GM12878 (cell line): ENCODE results near the gene ABCG5. TPM values are rescaled to one million over a fixed set of nuclear protein-coding genes. Genes with fewer than 3 reads are reported as not detected.

ENCODE experiments used
- ATAC-seq: fragments of 200-7000 bp; cut with Tn5 transposase; 3 replicates; pipeline ENCODE4 v1.9.1; 2020; ENCODE audit warnings: mild to moderate bottlenecking, moderate library complexity
- BruUV-seq: library from RNA; stranded (reverse); fragments of 400-500 nt; replicated peaks from 2 replicates; lab custom pipeline; 2021; lab: Mats Ljungman, UMichigan
- CTCF ChIA-PET: fragments of 300-600 bp; sonication (Branson Sonifier 250); formaldehyde crosslinking; extraction: SDS; loops from one replicate; lab custom pipeline; 2021; ENCODE audit warnings: inconsistent platforms; lab: Yijun Ruan, JAX
- POLR2A ChIA-PET: fragments of 350-600 bp; formaldehyde crosslinking; extraction: SDS; loops from one replicate; lab custom pipeline; 2021; ENCODE audit warnings: inconsistent platforms; lab: Charles Lee
- RAD21 ChIA-PET: fragments of 300-600 bp; sonication (Branson Sonifier 250); formaldehyde crosslinking; loops from one replicate; lab custom pipeline; 2023; ENCODE audit warnings: antibody characterized with exemption; ENCODE audit not compliant: unreplicated experiment; lab: Charles Lee
- SMC1A ChIA-PET: fragments of 300-600 bp; sonication (Branson Sonifier 250); formaldehyde crosslinking; loops from one replicate; lab custom pipeline; 2023; ENCODE audit not compliant: unreplicated experiment, uncharacterized antibody; lab: Charles Lee
- DNase-seq: peaks from one replicate; pipeline ENCODE4 v3.0.0-alpha.2; 2011; ENCODE audit warnings: low read depth, low spot score
- FAIRE-seq: peaks from 3 replicates; lab custom pipeline; 2011; peaks lifted over from hg19 to GRCh38; lab: Jason Lieb, UNC
- H2AFZ ChIP-seq: 2 replicates; pipeline ENCODE4 v1.6.0; 2011; ENCODE audit warnings: low read depth, low read length, control low read depth; ENCODE audit not compliant: control insufficient read depth
- H3K27ac ChIP-seq: 2 replicates; pipeline ENCODE4 v1.5.1; 2011; ENCODE audit warnings: control low read depth; ENCODE audit not compliant: control insufficient read depth, insufficient read depth
- H3K27me3 ChIP-seq, 2 experiments: replicated peaks in 1 of 2; 2 replicates each; pipeline versions ENCODE4 v1.6.0 to v1.6.1; 2011; ENCODE audit warnings: low read length in 1 of 2; ENCODE audit not compliant: control insufficient read depth in 2 of 2, insufficient read depth in 2 of 2
- H3K36me3 ChIP-seq, 2 experiments: 2 replicates each; pipeline ENCODE4 v1.5.1; 2011; ENCODE audit warnings: low read length in 1 of 2; ENCODE audit not compliant: control insufficient read depth in 2 of 2, insufficient read depth in 2 of 2
- H3K4me1 ChIP-seq: 2 replicates; pipeline ENCODE4 v1.6.1; 2011; ENCODE audit warnings: mild to moderate bottlenecking, low read length, moderate library complexity, mixed read lengths; ENCODE audit not compliant: control insufficient read depth, insufficient read depth
- H3K4me2 ChIP-seq: 2 replicates; pipeline ENCODE4 v1.6.0; 2011; ENCODE audit warnings: control low read depth; ENCODE audit not compliant: control insufficient read depth, insufficient read depth
- H3K4me3 ChIP-seq: fragments of 200-600 bp; sonication (generic); 2 replicates; pipeline ENCODE4 v1.5.1; 2016
- H3K79me2 ChIP-seq: 2 replicates; pipeline ENCODE4 v1.6.0; 2011; ENCODE audit warnings: low read length; ENCODE audit not compliant: control insufficient read depth, insufficient read depth
- H3K9ac ChIP-seq: 2 replicates; pipeline ENCODE4 v1.8.0; 2011; ENCODE audit warnings: low read length, control low read depth, mixed read lengths; ENCODE audit not compliant: control insufficient read depth, insufficient read depth
- H3K9me3 ChIP-seq: replicated peaks from 3 replicates; pipeline ENCODE4 v1.5.1; 2011; ENCODE audit warnings: mild to moderate bottlenecking, low read length; ENCODE audit not compliant: control insufficient read depth, insufficient read depth
- H4K20me1 ChIP-seq: 2 replicates; pipeline ENCODE4 v1.6.0; 2011; ENCODE audit not compliant: control insufficient read depth, insufficient read depth
- NFYB ChIP-seq: IDR thresholded peaks from 2 replicates; pipeline ENCODE4 v1.6.1; 2011; ENCODE audit warnings: low read depth, mild to moderate bottlenecking, low read length, improper control_type of control experiment, moderate library complexity; ENCODE audit not compliant: insufficient read depth
- PKNOX1 ChIP-seq: fragments of 450-650 bp; IDR thresholded peaks from 2 replicates; pipeline ENCODE4 v1.6.1; 2016; ENCODE audit warnings: mild to moderate bottlenecking
- PML ChIP-seq: IDR thresholded peaks from 2 replicates; pipeline ENCODE4 v1.6.1; 2012; ENCODE audit warnings: low read length, inconsistent platforms
- SPI1 ChIP-seq: IDR thresholded peaks from 2 replicates; pipeline ENCODE4 v1.6.1; 2011; ENCODE audit warnings: low read depth, mild to moderate bottlenecking, low read length, moderate library complexity, borderline replicate concordance; ENCODE audit not compliant: insufficient read depth
- WGBS: methylation state at CpG from one replicate; pipeline ENCODE4 v1.1.6; 2016; ENCODE audit warnings: low lambda C conversion rate; ENCODE audit not compliant: insufficient replicate concordance, insufficient coverage; ENCODE audit errors: missing lambda C conversion rate; 5-methylcytosine and 5-hydroxymethylcytosine counted together
- in situ Hi-C: fragments of 300-500 bp; cut with MboI; formaldehyde crosslinking; loops from 9 replicates; pipeline ENCODE4 v1.14.3; 2018; ENCODE audit warnings: mixed read lengths
- intact Hi-C: fragments of 100-400 bp; cut with micrococcal nuclease; formaldehyde crosslinking; loops from one replicate; pipeline ENCODE4 v1.14.2; 2022; ENCODE audit not compliant: unreplicated experiment
- polyA plus RNA-seq, 11 experiments: library from polyadenylated mRNA; depleted of rRNA in 4 of 11; unstranded in 6 of 11; stranded (reverse) in 5 of 11; fragments of >200 nt; fragmentation: Nextera tagmentation in 4 of 11; fragmentation: Illumina TruSeq in 1 of 11; extraction: Ambion mirVana in 4 of 11; extraction: Trizol in 1 of 11; gene quantifications; 1 replicate in 1 of 11; 2 replicates in 10 of 11; pipeline versions ENCODE4 v1.2.1 to v1.2.3, GENCODE V29; 2011 to 2016; ENCODE audit warnings: inconsistent platforms in 2 of 11, missing spikeins in 2 of 11, low read depth in 1 of 11
- total RNA-seq, 4 experiments: library from RNA; depleted of rRNA in 3 of 4; stranded (reverse); fragments of >200 nt in 3 of 4; fragmentation: Illumina TruSeq in 1 of 4; extraction: Trizol in 1 of 4; gene quantifications; 2 replicates each; pipeline versions ENCODE4 v1.2.1 to v1.2.3, GENCODE V29; 2013 to 2021
- TF ChIP-seq, protein P1 (sequence below): IDR thresholded peaks from 2 replicates; pipeline ENCODE4 v1.6.1; 2012; ENCODE audit warnings: low read depth, low read length, improper control_type of control experiment

ABCG5 gene
- total and polyA plus RNA-seq, 10 of the 15 experiments (the other 5 are each of a cell fraction or from before 2014, with no cell fraction given), result not detected

DNA sequence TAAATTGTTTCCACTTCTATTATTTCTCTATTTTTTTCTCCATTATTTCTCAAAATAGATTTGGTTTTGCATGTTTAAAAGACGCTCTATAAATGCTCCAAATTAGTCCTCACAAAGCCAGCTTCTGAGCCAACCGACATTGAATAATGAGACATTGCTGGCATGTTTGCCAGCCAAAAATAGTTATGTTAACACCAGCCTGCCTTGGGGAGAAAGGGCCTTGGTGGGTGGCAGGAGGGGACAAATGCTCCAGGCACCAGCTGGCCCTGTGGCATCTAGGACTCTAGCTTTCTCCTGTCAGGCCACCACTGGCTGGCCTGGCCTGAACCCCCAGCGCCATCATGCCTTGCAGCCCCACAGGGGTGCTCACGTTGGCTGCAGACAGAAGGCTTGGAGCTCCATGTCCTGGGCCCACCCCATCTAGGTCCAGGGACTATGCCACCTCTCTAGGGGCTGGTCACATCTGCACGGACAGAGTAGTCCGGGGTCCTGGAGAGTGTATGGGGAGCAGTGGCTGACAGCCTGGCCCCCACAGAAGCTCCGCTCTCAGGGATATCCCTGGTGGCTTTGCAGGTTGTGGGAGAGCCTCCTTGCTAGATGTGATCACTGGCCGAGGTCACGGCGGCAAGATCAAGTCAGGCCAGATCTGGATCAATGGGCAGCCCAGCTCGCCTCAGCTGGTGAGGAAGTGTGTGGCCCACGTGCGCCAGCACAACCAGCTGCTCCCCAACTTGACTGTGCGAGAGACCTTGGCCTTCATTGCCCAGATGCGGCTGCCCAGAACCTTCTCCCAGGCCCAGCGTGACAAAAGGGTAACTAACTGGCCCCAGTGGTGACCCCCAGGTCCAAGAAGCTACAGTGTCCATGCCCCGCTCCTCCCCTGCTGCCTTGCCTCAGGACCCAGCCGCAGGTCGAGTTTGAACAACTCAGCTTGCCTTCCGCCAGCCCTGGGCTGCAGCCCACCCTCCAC, 12.7 kb upstream of the ABCG5 start:
- in situ Hi-C loops (no loop called here), intact Hi-C loops (no loop called here)
- BruUV-seq, result no TSS peak
- CTCF ChIA-PET, result no interaction called here
- Histone ChIP-seq H3K4me2 (no peak overlapping the region), H3K27me3 (no peaks in the 10 kb centered on the region), H3K9ac (no peak overlapping the region), H3K4me3 (no peak overlapping the region), H3K36me3 (no peaks in the 10 kb centered on the region), H2AFZ (no peak overlapping the region), H3K27ac (no peak overlapping the region), H3K4me1 (no peaks in the 10 kb centered on the region), H3K9me3 (no peaks in the 10 kb centered on the region), H3K79me2 (no peaks in the 10 kb centered on the region), H4K20me1 (no peaks in the 10 kb centered on the region)
- DNase-seq (no peak), FAIRE-seq (no peak), ATAC-seq (no peak)
- POLR2A ChIA-PET, result no interaction called here
- WGBS, result 30% methylated on average over 20 of the region's 20 CpGs
- RAD21 ChIA-PET, result no interaction called here
- SMC1A ChIA-PET, result no interaction called here
- TF ChIP-seq, protein P1, sequence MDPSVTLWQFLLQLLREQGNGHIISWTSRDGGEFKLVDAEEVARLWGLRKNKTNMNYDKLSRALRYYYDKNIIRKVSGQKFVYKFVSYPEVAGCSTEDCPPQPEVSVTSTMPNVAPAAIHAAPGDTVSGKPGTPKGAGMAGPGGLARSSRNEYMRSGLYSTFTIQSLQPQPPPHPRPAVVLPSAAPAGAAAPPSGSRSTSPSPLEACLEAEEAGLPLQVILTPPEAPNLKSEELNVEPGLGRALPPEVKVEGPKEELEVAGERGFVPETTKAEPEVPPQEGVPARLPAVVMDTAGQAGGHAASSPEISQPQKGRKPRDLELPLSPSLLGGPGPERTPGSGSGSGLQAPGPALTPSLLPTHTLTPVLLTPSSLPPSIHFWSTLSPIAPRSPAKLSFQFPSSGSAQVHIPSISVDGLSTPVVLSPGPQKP, result no peak
- TF ChIP-seq PKNOX1, result no peak

GRCh38 chr2:43848214-43848613, 9.6 kb upstream of the ABCG5 start:
- POLR2A ChIA-PET, result no interaction called here
- no peaks in the 10 kb centered on the region for H3K9me3 ChIP-seq
- H4K20me1 ChIP-seq, result no peaks in the 10 kb centered on the region
- TF ChIP-seq PML (no peak), NFYB (peak; percentile 72; the same call in 1 of the 2 replicates), SPI1 (peak; percentile 61)
- TF ChIP-seq, all 136 proteins: peak for 2
- RAD21 ChIA-PET, result no interaction called here
- CTCF ChIA-PET, result no interaction called here
- intact Hi-C loops, result no loop called here
- no peak for DNase-seq
- 0% methylated on average over 1 of the region's 1 CpG for WGBS
- no TSS peak for BruUV-seq
- H3K4me3 ChIP-seq, result no peak overlapping the region
- no peak overlapping the region for H3K27ac ChIP-seq
- SMC1A ChIA-PET, result no interaction called here
- no peak for FAIRE-seq
- H3K9ac ChIP-seq, result no peak overlapping the region
- H3K4me1 ChIP-seq, result no peaks in the 10 kb centered on the region
- no peaks in the 10 kb centered on the region for H3K36me3 ChIP-seq
- no peaks in the 10 kb centered on the region; a peak in 1 of 4 replicates for H3K27me3 ChIP-seq
- no peak overlapping the region for H2AFZ ChIP-seq
- H3K79me2 ChIP-seq, result no peaks in the 10 kb centered on the region
- peak; percentile 51; the same call in 2 of the 3 replicates for ATAC-seq
- H3K4me2 ChIP-seq, result no peak overlapping the region
- in situ Hi-C loops, result no loop called here
